Kidney epithelial cell (primary cell): ENCODE data around the gene KCNT2. TPM values are rescaled to one million over a fixed set of nuclear protein-coding genes. Genes with fewer than 3 reads are reported as not detected.
A peak's percentile ranks its signal among the peaks of the same experiment; 100 is the strongest.

Source experiments
- DNase-seq: peaks from one replicate; pipeline ENCODE4 v3.0.0-alpha.2; 2010; ENCODE audit warnings: low read depth
- H3K27me3 ChIP-seq: 2 replicates; pipeline ENCODE4 v1.6.0; 2011; ENCODE audit warnings: low read length; ENCODE audit not compliant: control insufficient read depth, insufficient read depth
- H3K36me3 ChIP-seq: 2 replicates; pipeline ENCODE4 v1.5.1; 2011; ENCODE audit warnings: low read length; ENCODE audit not compliant: control insufficient read depth, insufficient read depth
- H3K4me3 ChIP-seq: 2 replicates; pipeline ENCODE4 v1.5.1; 2011; ENCODE audit warnings: low read depth, mild to moderate bottlenecking, control low read depth, low read length
- CTCF ChIP-seq: IDR thresholded peaks from 2 replicates; pipeline ENCODE4 v1.5.1; 2011; ENCODE audit warnings: mild to moderate bottlenecking, moderate library complexity, low read length, control low read depth, inconsistent platforms; ENCODE audit not compliant: insufficient read depth, poor library complexity, severe bottlenecking
- total RNA-seq: library from RNA; depleted of rRNA; stranded (reverse); fragments of >200 nt; gene quantifications from 2 replicates; pipeline ENCODE4 v1.2.3, GENCODE V29; 2015

KCNT2 gene
- total RNA-seq, 1 donor from 2014 or later = 1.8 TPM

- no peak for TF ChIP-seq CTCF
- Histone ChIP-seq H3K27me3 (no peaks in the 10 kb centered on the region), H3K4me3 (no peak overlapping the region), H3K36me3 (no peaks in the 10 kb centered on the region)
- no peak for DNase-seq
Observed at GRCh38 chr1:196403803-196404690, 204.2 kb downstream of the KCNT2 start.

GRCh38 chr1:196401891-196402290, 206.3 kb downstream of the KCNT2 start:
- Histone ChIP-seq H3K36me3 (no peaks in the 10 kb centered on the region), H3K4me3 (no peak overlapping the region), H3K27me3 (no peaks in the 10 kb centered on the region)
- no peak for DNase-seq
- no peak for TF ChIP-seq CTCF

GRCh38 chr1:196401452-196401833, 206.8 kb downstream of the KCNT2 start:
- no peaks in the 10 kb centered on the region for H3K27me3 ChIP-seq
- H3K36me3 ChIP-seq = no peaks in the 10 kb centered on the region
- no peak overlapping the region for H3K4me3 ChIP-seq
- no peak for DNase-seq
- no peak for TF ChIP-seq CTCF

GRCh38 chr1:196400478-196401451, 207.5 kb downstream of the KCNT2 start:
- no peaks in the 10 kb centered on the region for H3K27me3 ChIP-seq
- DNase-seq = peak; percentile 41
- no peak overlapping the region for H3K4me3 ChIP-seq
- TF ChIP-seq CTCF = no peak
- no peaks in the 10 kb centered on the region for H3K36me3 ChIP-seq

GRCh38 chr1:196399713-196400112, 208.5 kb downstream of the KCNT2 start:
- no peak for DNase-seq
- no peak for TF ChIP-seq CTCF
- Histone ChIP-seq H3K27me3 (no peaks in the 10 kb centered on the region), H3K4me3 (no peak overlapping the region), H3K36me3 (no peaks in the 10 kb centered on the region)
